C4-2B (cell line): ENCODE results near the gene FOXJ2.
"Not testable (repeated sequence)": the region's sequence is repeated elsewhere in the genome, so short reads cannot be mapped to it uniquely, and the experiment has no call there.

Experiments used
- H3K27ac ChIP-seq: fragments of 450-650 bp; 2 replicates; pipeline ENCODE4 v1.5.1; 2017
- ZFX ChIP-seq: fragments of 450-650 bp; IDR thresholded peaks from 2 replicates; pipeline ENCODE4 v1.6.1; 2017
- TF ChIP-seq, protein P1 (sequence below): fragments of 450-650 bp; conservative IDR thresholded peaks from 2 replicates; pipeline ENCODE4 v1.5.1; 2017; ENCODE audit warnings: mild to moderate bottlenecking

Gene FOXJ2

DNA sequence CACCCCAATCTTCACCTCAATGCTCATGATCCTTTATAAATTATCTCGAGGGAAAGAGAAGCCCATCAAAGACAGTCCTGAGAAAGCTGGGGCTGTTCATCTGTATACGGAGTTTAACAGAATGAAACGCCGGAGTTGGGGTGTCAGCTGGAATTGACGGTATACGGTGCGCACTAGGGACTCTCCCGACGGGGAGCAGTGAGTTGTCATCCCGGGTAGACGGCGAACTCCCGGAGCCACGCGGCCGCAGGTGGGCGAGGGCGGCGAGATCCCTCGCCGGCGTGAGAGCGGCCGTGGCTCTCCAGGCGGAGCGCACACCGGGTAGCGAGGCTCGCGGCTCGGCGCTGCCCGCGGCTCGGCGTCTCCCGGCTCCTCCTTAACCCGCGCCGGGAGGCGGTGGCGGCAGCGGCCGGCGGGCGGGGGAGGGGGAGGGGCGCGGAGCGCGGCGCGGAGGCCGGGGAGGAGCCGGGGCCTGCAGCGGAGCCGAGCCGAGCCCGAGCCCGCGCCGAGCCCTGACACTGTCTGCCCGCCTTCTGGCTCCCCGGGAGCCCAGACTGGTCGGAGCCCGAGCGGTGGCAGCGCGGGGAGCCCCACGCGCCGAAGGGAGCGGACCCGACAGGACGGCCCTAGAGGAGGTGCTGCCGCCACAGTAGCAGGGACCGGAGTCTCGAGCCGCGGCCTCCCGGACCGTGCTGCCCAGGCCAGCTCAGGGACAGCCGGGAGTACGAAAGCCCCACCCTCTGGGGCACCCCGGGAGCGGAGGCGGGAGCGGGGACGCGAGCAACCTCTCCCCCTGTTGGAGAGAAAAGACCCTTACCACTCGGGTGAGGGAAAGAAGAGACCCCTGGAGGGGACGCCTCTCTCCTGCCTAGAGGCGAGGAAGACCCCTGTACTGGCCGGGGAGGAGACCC lies at the start of gene FOXJ2:
Gene FOXJ2, plus strand, starts transcription at position 475 of the 911 bp plus-strand sequence. CDS start 7,117 bp downstream, outside the sequence.
- H3K27ac ChIP-seq: peak within 1 kb of the TSS; percentile 93
- TF ChIP-seq, protein P1, sequence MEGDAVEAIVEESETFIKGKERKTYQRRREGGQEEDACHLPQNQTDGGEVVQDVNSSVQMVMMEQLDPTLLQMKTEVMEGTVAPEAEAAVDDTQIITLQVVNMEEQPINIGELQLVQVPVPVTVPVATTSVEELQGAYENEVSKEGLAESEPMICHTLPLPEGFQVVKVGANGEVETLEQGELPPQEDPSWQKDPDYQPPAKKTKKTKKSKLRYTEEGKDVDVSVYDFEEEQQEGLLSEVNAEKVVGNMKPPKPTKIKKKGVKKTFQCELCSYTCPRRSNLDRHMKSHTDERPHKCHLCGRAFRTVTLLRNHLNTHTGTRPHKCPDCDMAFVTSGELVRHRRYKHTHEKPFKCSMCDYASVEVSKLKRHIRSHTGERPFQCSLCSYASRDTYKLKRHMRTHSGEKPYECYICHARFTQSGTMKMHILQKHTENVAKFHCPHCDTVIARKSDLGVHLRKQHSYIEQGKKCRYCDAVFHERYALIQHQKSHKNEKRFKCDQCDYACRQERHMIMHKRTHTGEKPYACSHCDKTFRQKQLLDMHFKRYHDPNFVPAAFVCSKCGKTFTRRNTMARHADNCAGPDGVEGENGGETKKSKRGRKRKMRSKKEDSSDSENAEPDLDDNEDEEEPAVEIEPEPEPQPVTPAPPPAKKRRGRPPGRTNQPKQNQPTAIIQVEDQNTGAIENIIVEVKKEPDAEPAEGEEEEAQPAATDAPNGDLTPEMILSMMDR: no peak
- TF ChIP-seq ZFX: peak; percentile 96

GRCh38 chr12:7983019-7983418 lies 49.5 kb upstream of the FOXJ2 start:
- H3K27ac ChIP-seq: not testable (repeated sequence)

- not testable (repeated sequence) for H3K27ac ChIP-seq
Observed at GRCh38 chr12:7983460-7983859, 49.1 kb upstream of the FOXJ2 start.

GRCh38 chr12:7984900-7985299 lies 47.6 kb upstream of the FOXJ2 start:
- no peak overlapping the region for H3K27ac ChIP-seq
- no peak for TF ChIP-seq ZFX
- TF ChIP-seq, protein P1: no peak

DNA sequence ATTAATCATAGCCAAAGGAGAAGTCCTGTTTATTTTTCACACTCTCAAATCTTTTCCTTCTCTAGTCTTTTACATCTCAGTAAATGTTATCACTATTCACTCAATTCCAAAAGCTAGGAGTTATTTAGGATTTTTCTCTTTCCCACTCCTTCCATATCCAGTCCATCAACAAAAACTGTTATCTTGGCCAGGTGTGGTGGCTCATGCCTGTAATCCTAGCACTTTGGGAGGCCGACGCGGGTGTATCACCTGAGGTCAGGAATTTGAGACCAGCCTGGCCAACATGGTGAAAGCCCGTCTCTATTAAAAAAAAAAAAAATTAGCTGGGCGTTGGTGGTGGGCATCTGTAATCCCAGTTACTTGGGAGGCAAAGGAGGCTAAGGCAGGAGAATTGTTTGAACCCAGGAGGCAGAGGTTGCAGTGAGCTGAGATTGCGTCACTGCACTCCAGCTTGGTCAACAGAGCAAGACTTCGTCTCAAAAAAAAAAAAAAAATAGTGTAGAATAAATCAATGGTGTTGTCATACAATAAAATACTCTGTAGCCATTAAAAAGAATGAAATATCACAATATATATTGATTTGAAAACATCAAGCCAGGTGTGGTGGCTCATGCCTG lies 46.6 kb upstream of the FOXJ2 start:
- no peak overlapping the region for H3K27ac ChIP-seq
- no peak for TF ChIP-seq ZFX
- TF ChIP-seq, protein P1: no peak

- TF ChIP-seq ZFX: no peak
- TF ChIP-seq, protein P1: no peak
Observed at GRCh38 chr12:7989827-7990491, 42.6 kb upstream of the FOXJ2 start.

GRCh38 chr12:7991535-7991934 lies 41.0 kb upstream of the FOXJ2 start:
- peak overlapping the region; percentile 46; the same call in 1 of the 2 replicates for H3K27ac ChIP-seq
- TF ChIP-seq, protein P1: no peak
- no peak for TF ChIP-seq ZFX

More at GRCh38 chr12:7989827-7990491, 42.6 kb upstream of the FOXJ2 start:
- peak overlapping the region; percentile 73 for H3K27ac ChIP-seq

DNA sequence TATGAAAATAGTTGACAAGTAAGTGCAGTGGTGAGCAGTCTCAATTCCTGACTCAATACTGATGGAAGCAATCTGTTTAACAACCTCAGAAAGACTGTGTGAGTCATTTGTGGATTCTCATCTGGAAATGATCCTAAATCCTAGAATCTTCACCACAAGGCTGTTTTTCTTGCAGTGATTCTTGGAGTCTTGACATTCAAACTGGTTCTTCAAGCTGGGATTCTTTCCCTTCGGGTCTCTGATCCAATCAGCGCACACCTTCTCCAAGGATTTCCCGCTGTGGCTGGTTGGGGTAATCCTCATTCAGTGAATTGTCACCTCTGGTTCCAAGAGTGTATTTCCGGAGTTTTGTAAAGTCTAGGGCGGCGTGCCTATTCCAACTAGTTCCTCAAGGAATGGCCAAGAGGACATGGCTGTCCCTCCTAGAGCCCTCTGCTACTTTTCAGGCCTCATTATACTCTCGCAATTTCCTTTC lies 37.7 kb upstream of the FOXJ2 start:
- peak overlapping the region; percentile 57 for H3K27ac ChIP-seq
- TF ChIP-seq ZFX: no peak
- TF ChIP-seq, protein P1: no peak
